ENCODE measurements around the gene SLC15A1. TPM values are rescaled to one million over a fixed set of nuclear protein-coding genes. Genes with fewer than 3 reads are reported as not detected.

SLC15A1 gene
- total and polyA plus RNA-seq, 12 donors: 0.01 TPM; not detected in 11

DNA sequence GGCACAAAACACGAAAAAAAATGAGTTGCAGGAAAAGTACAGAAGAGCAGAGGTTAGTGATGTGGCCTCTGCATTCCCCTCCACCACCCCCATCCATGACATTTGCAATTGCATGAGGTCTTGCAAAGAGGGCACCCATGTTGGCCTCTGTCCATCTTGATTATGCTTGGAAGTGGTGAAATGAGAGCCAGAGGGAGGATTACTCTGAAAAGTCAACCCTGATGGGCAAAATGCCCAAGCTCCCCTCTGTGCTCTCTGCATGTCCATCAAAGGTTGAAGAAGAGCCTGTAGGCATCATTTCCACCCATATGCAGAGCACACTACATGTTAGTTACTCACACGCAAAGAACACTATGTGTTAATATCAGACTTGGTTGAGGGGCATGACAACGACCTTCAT, 71.4 kb downstream of the SLC15A1 start:
- H3K27ac ChIP-seq: no peak overlapping the region

DNA sequence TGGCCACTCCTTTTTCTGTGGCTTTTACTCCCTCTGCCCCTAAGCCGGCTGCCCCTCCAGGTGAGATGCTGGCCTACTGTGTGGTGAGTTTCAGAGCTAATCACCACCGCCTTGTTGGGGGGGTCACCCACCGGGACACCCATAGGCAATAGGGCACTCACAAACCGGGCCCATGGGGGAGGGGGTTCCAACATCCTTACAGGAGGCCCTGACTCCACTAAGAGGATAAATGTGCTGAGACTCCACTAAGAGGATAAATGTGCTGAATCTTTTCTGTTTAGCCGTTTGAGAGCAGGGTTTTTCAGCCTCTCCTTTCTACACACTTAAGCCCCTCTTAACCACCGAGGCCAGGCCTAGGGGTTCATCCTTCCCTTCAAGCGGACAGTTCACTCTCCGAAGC, 73.7 kb downstream of the SLC15A1 start:
- DNase-seq: no peak

More for the DNA sequence above, 71.4 kb downstream of the SLC15A1 start:
- TF ChIP-seq, protein P1, sequence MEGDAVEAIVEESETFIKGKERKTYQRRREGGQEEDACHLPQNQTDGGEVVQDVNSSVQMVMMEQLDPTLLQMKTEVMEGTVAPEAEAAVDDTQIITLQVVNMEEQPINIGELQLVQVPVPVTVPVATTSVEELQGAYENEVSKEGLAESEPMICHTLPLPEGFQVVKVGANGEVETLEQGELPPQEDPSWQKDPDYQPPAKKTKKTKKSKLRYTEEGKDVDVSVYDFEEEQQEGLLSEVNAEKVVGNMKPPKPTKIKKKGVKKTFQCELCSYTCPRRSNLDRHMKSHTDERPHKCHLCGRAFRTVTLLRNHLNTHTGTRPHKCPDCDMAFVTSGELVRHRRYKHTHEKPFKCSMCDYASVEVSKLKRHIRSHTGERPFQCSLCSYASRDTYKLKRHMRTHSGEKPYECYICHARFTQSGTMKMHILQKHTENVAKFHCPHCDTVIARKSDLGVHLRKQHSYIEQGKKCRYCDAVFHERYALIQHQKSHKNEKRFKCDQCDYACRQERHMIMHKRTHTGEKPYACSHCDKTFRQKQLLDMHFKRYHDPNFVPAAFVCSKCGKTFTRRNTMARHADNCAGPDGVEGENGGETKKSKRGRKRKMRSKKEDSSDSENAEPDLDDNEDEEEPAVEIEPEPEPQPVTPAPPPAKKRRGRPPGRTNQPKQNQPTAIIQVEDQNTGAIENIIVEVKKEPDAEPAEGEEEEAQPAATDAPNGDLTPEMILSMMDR (IDR thresholded peaks at IDR 0.05): no peak
- intact Hi-C loops (cut with DNase I): no loop called here
- no peak for DNase-seq
- WGBS, 2 donors: 89 to 91% methylated on average over 3 of the region's 3 CpGs
- Histone ChIP-seq H3K4me1 (no peaks in the 10 kb centered on the region), H3K4me3 (no peak overlapping the region), H3K9me3 (no peaks in the 10 kb centered on the region), H3K27me3 (peaks cover 0 to 4% (median 0%) of the 10 kb centered on the region in 7 donors), H3K36me3 (no peaks in the 10 kb centered on the region)
- ATAC-seq: no peak

DNA sequence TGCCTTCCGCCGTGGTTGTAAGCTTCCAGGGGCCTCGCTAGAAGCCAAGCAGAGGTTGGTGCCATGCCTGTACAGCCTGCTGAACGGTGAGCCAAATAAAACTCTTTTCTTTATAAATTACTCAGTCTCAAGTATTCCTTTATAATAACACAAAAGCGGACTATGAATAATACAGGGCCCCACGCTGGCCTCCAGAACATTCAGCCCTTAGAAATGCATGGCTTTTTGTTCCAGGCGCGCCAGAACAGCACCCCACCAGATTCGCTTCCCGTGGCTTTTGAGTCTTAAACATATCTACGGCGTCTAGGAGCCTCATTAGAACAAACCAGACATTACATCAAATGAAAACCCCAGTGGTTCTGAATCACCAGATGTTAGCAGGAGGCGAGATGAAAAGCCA, 75.1 kb downstream of the SLC15A1 start:
- TF ChIP-seq, protein P1 (IDR thresholded peaks at IDR 0.05): no peak
- Histone ChIP-seq H3K9me3 (no peaks in the 10 kb centered on the region), H3K36me3 (no peaks in the 10 kb centered on the region), H3K27ac (no peak overlapping the region), H3K4me1 (peaks cover 0 to 18% (median 11%) of the 10 kb centered on the region in 9 donors), H3K27me3 (no peaks in the 10 kb centered on the region), H3K4me3 (no peak overlapping the region)
- intact Hi-C loops (cut with DNase I): loop anchor here (10.0 kb wide), 4 partner anchors 167 to 823 kb away; partner anchors contain the start of gene FARP1 (in 1 of the 10)
- DNase-seq (no peak), ATAC-seq (no peak)
- WGBS, 2 donors: 90 to 92% methylated on average over 13 of the region's 13 CpGs

More for the DNA sequence above, 73.7 kb downstream of the SLC15A1 start:
- H3K27me3 ChIP-seq: no peaks in the 10 kb centered on the region
- H3K9me3 ChIP-seq: no peaks in the 10 kb centered on the region
- no peak for ATAC-seq
- TF ChIP-seq, protein P1 (IDR thresholded peaks at IDR 0.05): no peak
- peaks cover 0 to 5% (median 0%) of the 10 kb centered on the region in 9 donors for H3K4me1 ChIP-seq
- 94 to 96% methylated on average over 8 of the region's 8 CpGs for whole genome bisulfite sequencing, 2 donors
- H3K27ac ChIP-seq: no peak overlapping the region
- no peak overlapping the region for H3K4me3 ChIP-seq
- H3K36me3 ChIP-seq: no peaks in the 10 kb centered on the region
- intact Hi-C loops (cut with DNase I): loop anchor here (10.0 kb wide), 4 partner anchors 166 to 824 kb away; partner anchors contain the start of gene FARP1 (in 1 of the 10)

DNA sequence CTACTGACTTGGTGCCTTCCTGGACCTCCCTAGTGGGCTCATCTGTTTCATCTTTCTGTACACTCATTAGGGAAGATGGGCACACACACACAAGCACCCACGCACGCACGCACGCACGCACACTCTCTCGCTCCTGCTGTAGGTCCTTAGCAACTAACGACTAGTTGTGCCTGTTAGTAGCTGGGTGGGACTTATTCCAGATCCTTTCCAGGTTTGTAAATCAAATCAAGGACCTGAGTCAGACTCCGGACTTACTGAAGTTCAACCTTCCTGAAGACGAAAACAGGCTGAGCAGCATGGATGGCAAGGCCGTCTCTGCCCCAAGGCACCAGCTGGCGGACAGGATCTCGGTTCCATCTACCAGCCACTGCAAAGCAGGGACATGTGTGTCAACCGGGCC, 76.2 kb downstream of the SLC15A1 start:
- DNase-seq: no peak
- no peak for ATAC-seq
- Histone ChIP-seq H3K9me3 (no peaks in the 10 kb centered on the region), H3K4me3 (no peak overlapping the region), H3K36me3 (no peaks in the 10 kb centered on the region), H3K27me3 (no peaks in the 10 kb centered on the region), H3K4me1 (peaks cover 0 to 18% (median 11%) of the 10 kb centered on the region in 9 donors), H3K27ac (no peak overlapping the region)
- intact Hi-C loops (cut with DNase I): loop anchor here (10.0 kb wide), 4 partner anchors 169 to 821 kb away; partner anchors contain the start of gene FARP1 (in 1 of the 10)
- TF ChIP-seq, protein P1 (IDR thresholded peaks at IDR 0.05): no peak
- 94 to 95% methylated on average over 13 of the region's 13 CpGs for WGBS, 2 donors
